HepG2 (cell line): Measurements from ENCODE around the gene RGS19. TPM values are rescaled to one million over a fixed set of nuclear protein-coding genes. Genes with fewer than 3 reads are reported as not detected.

Source experiments
- AGO2 ChIP-seq: fragments of 200-400 bp; formaldehyde crosslinking; optimal IDR thresholded peaks from 2 replicates; pipeline ENCODE3; 2017; ENCODE audit warnings: mild to moderate bottlenecking, low read depth, low read length, moderate library complexity
- CENPX ChIP-seq: sonication (generic); formaldehyde crosslinking; IDR thresholded peaks from 2 replicates; pipeline ENCODE4 v1.9.0; 2021; ENCODE audit warnings: mild to moderate bottlenecking, missing genetic modification reagents, moderate library complexity
- MEIS1 ChIP-seq: sonication (generic); formaldehyde crosslinking; IDR thresholded peaks from 2 replicates; pipeline ENCODE4 v1.9.0; 2021; ENCODE audit warnings: mild to moderate bottlenecking, missing genetic modification reagents, moderate library complexity, borderline replicate concordance
- MTA3 ChIP-seq: sonication (generic); formaldehyde crosslinking; IDR thresholded peaks from 2 replicates; pipeline ENCODE4 v1.4.0; 2020; ENCODE audit warnings: missing genetic modification reagents
- MYNN ChIP-seq: sonication (generic); formaldehyde crosslinking; IDR thresholded peaks from 2 replicates; pipeline ENCODE4 v1.4.0; 2020; ENCODE audit warnings: mild to moderate bottlenecking, low read depth, missing genetic modification reagents
- NR2F1 ChIP-seq, 2 experiments: fragments of 450-650 bp in 1 of 2; formaldehyde crosslinking in 1 of 2; IDR thresholded peaks; 2 replicates each; pipeline versions ENCODE4 v1.5.0 to v1.6.1; 2016 to 2020; ENCODE audit warnings: mild to moderate bottlenecking in 1 of 2, missing compliant biosample characterization in 1 of 2, missing genetic modification reagents in 1 of 2, moderate library complexity in 1 of 2
- NR2F6 ChIP-seq, 2 experiments: IDR thresholded peaks; 2 replicates each; pipeline ENCODE4 v1.6.1; 2016; ENCODE audit warnings: antibody characterized with exemption in 1 of 2, mild to moderate bottlenecking in 1 of 2
- SRSF1 ChIP-seq: fragments of 200-400 bp; formaldehyde crosslinking; optimal IDR thresholded peaks from 2 replicates; pipeline ENCODE3; 2017; ENCODE audit warnings: mild to moderate bottlenecking, low read depth, low read length, moderate library complexity
- TIGD3 ChIP-seq: sonication (generic); formaldehyde crosslinking; IDR thresholded peaks from 2 replicates; pipeline ENCODE4 v1.5.1; 2020; ENCODE audit warnings: mild to moderate bottlenecking, missing genetic modification reagents, borderline replicate concordance
- ZNF234 ChIP-seq: sonication (generic); formaldehyde crosslinking; conservative IDR thresholded peaks from 2 replicates; pipeline ENCODE4 v1.5.1; 2020; ENCODE audit warnings: mild to moderate bottlenecking, missing genetic modification reagents
- ZNF264 ChIP-seq: sonication (generic); formaldehyde crosslinking; IDR thresholded peaks from 2 replicates; pipeline ENCODE4 v1.4.0; 2020; ENCODE audit warnings: missing genetic modification reagents
- ZNF788 ChIP-seq: sonication (generic); formaldehyde crosslinking; IDR thresholded peaks from 2 replicates; pipeline ENCODE4 v1.5.0; 2020; ENCODE audit warnings: mild to moderate bottlenecking, missing genetic modification reagents, borderline replicate concordance
- ZSCAN30 ChIP-seq: sonication (generic); formaldehyde crosslinking; IDR thresholded peaks from 2 replicates; pipeline ENCODE4 v1.5.0; 2020; ENCODE audit warnings: mild to moderate bottlenecking, missing genetic modification reagents
- polyA plus RNA-seq, 8 experiments: library from polyadenylated mRNA; depleted of rRNA in 3 of 8; stranded (reverse) in 7 of 8; unstranded in 1 of 8; fragments of >200 nt; fragmentation: Illumina TruSeq in 4 of 8; extraction: Trizol in 4 of 8; gene quantifications; 2 replicates each; pipeline versions ENCODE4 v1.2.1 to v1.2.3, GENCODE V29; 2011 to 2016; ENCODE audit warnings: low read depth in 4 of 8, missing spikeins in 1 of 8, mixed read lengths in 1 of 8; ENCODE audit not compliant: insufficient read depth in 1 of 8
- total RNA-seq, 5 experiments: library from RNA; depleted of rRNA; stranded (reverse); fragments of >200 nt; fragmentation: Illumina TruSeq; extraction: Trizol; gene quantifications; 2 replicates each; pipeline ENCODE4 v1.2.3, GENCODE V29; 2016; ENCODE audit warnings: low read depth in 1 of 5
- TF ChIP-seq, protein P1 (sequence below): sonication (generic); formaldehyde crosslinking; IDR thresholded peaks from 2 replicates; pipeline ENCODE4 v1.5.0; 2020; ENCODE audit warnings: missing genetic modification reagents
- TF ChIP-seq, protein P2 (sequence below): sonication (generic); formaldehyde crosslinking; IDR thresholded peaks from 2 replicates; pipeline ENCODE4 v1.4.0; 2020; ENCODE audit warnings: mild to moderate bottlenecking, missing genetic modification reagents
- TF ChIP-seq, protein P3 (sequence below): sonication (generic); formaldehyde crosslinking; IDR thresholded peaks from 2 replicates; pipeline ENCODE4 v1.5.1; 2020; ENCODE audit warnings: mild to moderate bottlenecking, missing genetic modification reagents, moderate library complexity
- TF ChIP-seq, protein P4 (sequence below): IDR thresholded peaks from 2 replicates; pipeline ENCODE4 v1.6.1; 2018; ENCODE audit warnings: missing genetic modification reagents

RGS19 gene
- total and polyA plus RNA-seq, 2 of the 13 experiments (the other 11 are each of a cell fraction or from before 2014, with no cell fraction given), result 10.7 to 11.9 TPM

DNA sequence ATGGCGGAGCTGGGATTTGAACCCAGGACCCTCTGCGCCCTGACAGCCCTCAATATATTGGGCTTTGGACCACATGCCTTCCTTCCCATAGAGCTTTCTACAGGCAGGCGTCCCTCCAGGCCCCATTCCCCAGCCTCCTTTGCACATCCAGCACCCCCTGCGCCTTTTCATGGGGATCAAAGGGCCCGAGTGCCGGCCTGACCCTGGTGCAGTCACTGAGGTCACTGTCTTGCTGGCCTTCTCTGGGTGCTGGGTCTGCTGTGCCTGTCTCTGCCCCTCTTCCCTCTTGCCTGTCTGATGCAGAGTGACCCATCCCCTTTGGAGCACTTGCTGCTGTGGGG is 2.3 kb upstream of the RGS19 start (continued):
- TF ChIP-seq, protein P1, sequence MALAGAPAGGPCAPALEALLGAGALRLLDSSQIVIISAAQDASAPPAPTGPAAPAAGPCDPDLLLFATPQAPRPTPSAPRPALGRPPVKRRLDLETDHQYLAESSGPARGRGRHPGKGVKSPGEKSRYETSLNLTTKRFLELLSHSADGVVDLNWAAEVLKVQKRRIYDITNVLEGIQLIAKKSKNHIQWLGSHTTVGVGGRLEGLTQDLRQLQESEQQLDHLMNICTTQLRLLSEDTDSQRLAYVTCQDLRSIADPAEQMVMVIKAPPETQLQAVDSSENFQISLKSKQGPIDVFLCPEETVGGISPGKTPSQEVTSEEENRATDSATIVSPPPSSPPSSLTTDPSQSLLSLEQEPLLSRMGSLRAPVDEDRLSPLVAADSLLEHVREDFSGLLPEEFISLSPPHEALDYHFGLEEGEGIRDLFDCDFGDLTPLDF (CRISPR knock-in tag), result no peak
- no peak for TF ChIP-seq MTA3 (CRISPR knock-in tag)
- TF ChIP-seq SRSF1, result peak; percentile 57
- TF ChIP-seq, protein P2, sequence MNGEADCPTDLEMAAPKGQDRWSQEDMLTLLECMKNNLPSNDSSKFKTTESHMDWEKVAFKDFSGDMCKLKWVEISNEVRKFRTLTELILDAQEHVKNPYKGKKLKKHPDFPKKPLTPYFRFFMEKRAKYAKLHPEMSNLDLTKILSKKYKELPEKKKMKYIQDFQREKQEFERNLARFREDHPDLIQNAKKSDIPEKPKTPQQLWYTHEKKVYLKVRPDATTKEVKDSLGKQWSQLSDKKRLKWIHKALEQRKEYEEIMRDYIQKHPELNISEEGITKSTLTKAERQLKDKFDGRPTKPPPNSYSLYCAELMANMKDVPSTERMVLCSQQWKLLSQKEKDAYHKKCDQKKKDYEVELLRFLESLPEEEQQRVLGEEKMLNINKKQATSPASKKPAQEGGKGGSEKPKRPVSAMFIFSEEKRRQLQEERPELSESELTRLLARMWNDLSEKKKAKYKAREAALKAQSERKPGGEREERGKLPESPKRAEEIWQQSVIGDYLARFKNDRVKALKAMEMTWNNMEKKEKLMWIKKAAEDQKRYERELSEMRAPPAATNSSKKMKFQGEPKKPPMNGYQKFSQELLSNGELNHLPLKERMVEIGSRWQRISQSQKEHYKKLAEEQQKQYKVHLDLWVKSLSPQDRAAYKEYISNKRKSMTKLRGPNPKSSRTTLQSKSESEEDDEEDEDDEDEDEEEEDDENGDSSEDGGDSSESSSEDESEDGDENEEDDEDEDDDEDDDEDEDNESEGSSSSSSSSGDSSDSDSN, result 0 out of 2 replicates have a peak, but pooled peaks have one; percentile 10
- no peak for TF ChIP-seq ZNF264 (CRISPR knock-in tag)
- TF ChIP-seq, protein P3, sequence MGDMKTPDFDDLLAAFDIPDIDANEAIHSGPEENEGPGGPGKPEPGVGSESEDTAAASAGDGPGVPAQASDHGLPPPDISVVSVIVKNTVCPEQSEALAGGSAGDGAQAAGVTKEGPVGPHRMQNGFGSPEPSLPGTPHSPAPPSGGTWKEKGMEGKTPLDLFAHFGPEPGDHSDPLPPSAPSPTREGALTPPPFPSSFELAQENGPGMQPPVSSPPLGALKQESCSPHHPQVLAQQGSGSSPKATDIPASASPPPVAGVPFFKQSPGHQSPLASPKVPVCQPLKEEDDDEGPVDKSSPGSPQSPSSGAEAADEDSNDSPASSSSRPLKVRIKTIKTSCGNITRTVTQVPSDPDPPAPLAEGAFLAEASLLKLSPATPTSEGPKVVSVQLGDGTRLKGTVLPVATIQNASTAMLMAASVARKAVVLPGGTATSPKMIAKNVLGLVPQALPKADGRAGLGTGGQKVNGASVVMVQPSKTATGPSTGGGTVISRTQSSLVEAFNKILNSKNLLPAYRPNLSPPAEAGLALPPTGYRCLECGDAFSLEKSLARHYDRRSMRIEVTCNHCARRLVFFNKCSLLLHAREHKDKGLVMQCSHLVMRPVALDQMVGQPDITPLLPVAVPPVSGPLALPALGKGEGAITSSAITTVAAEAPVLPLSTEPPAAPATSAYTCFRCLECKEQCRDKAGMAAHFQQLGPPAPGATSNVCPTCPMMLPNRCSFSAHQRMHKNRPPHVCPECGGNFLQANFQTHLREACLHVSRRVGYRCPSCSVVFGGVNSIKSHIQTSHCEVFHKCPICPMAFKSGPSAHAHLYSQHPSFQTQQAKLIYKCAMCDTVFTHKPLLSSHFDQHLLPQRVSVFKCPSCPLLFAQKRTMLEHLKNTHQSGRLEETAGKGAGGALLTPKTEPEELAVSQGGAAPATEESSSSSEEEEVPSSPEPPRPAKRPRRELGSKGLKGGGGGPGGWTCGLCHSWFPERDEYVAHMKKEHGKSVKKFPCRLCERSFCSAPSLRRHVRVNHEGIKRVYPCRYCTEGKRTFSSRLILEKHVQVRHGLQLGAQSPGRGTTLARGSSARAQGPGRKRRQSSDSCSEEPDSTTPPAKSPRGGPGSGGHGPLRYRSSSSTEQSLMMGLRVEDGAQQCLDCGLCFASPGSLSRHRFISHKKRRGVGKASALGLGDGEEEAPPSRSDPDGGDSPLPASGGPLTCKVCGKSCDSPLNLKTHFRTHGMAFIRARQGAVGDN, result peak; percentile 21; the same call in 1 of the 2 replicates
- no peak for TF ChIP-seq MYNN (CRISPR knock-in tag)
- TF ChIP-seq, protein P4, sequence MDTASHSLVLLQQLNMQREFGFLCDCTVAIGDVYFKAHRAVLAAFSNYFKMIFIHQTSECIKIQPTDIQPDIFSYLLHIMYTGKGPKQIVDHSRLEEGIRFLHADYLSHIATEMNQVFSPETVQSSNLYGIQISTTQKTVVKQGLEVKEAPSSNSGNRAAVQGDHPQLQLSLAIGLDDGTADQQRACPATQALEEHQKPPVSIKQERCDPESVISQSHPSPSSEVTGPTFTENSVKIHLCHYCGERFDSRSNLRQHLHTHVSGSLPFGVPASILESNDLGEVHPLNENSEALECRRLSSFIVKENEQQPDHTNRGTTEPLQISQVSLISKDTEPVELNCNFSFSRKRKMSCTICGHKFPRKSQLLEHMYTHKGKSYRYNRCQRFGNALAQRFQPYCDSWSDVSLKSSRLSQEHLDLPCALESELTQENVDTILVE, result no peak
- peak in 1 of 2 experiments; percentile 10; a peak in 1 of 4 replicates for TF ChIP-seq NR2F1 (CRISPR knock-in tag; IDR thresholded peaks at IDR 0.05)
- no peak for TF ChIP-seq TIGD3 (CRISPR knock-in tag)
- TF ChIP-seq MEIS1 (CRISPR knock-in tag), result no peak
- TF ChIP-seq AGO2, result peak; percentile 26
- TF ChIP-seq ZNF234, result no peak
- TF ChIP-seq NR2F6 (IDR thresholded peaks at IDR 0.05), result no peak
- 0 out of 2 replicates have a peak, but pooled peaks have one; percentile 9 for TF ChIP-seq NR2F6 (CRISPR knock-in tag; IDR thresholded peaks at IDR 0.05)
- TF ChIP-seq ZSCAN30 (CRISPR knock-in tag), result no peak
- no peak for TF ChIP-seq CENPX
- 0 out of 2 replicates have a peak, but pooled peaks have one; percentile 17 for TF ChIP-seq ZNF788 (CRISPR knock-in tag)
